ENCODE data around the gene SOX13. TPM values are rescaled to one million over a fixed set of nuclear protein-coding genes. Genes with fewer than 3 reads are reported as not detected.

SOX13 gene
- polyA plus RNA-seq, 3 donors = 0.52 TPM; not detected in 2

- Mint-ChIP-seq H3K4me3 (no peak overlapping the region), H3K9me3 (no peaks in the 10 kb centered on the region), H3K36me3 (no peaks in the 10 kb centered on the region), H3K4me1 (no peaks in the 10 kb centered on the region), H3K27ac (no peak overlapping the region), H3K27me3 (ENCODE audit: low read depth in 3 of 3) (peaks cover 6 to 12% (median 10%) of the 10 kb centered on the region in 3 donors)
- Histone ChIP-seq H3K4me1 (ENCODE audit: control insufficient read depth in 1 of 2, insufficient read depth in 2 of 2, low read length in 2 of 2) (no peaks in the 10 kb centered on the region), H2AFZ (ENCODE audit: insufficient read depth, low read depth, low read length, poor library complexity, severe bottlenecking) (no peak overlapping the region), H3K9ac (ENCODE audit: insufficient read depth, low read length, poor library complexity, severe bottlenecking) (no peak overlapping the region), H3K4me2 (replicated peaks; ENCODE audit: extremely low read depth, low read length, poor library complexity, severe bottlenecking) (no peak overlapping the region), H3K79me2 (ENCODE audit: insufficient read depth, low read length) (no peaks in the 10 kb centered on the region), H3K27ac (ENCODE audit: low read depth in 1 of 2, low read length in 2 of 2) (no peak overlapping the region), H3K27me3 (ENCODE audit: control insufficient read depth in 2 of 2, insufficient read depth in 2 of 2, low read length in 2 of 2) (no peaks in the 10 kb centered on the region), H4K20me1 (ENCODE audit: insufficient read depth, low read length) (no peaks in the 10 kb centered on the region), H3K4me3 (replicated peaks in 1 of 3; ENCODE audit: low read depth in 2 of 3, low read length in 3 of 3) (no peak overlapping the region), H3K9me3 (replicated peaks in 1 of 2; ENCODE audit: control insufficient read depth in 1 of 2, insufficient read depth in 1 of 2, low read length in 2 of 2) (no peaks in the 10 kb centered on the region), H3K36me3 (replicated peaks in 1 of 2; ENCODE audit: control insufficient read depth in 1 of 2, insufficient read depth in 2 of 2, low read length in 2 of 2) (no peaks in the 10 kb centered on the region)
- TF ChIP-seq CTCF (IDR thresholded peaks at IDR 0.05) = no peak
- DNase-seq = no peak
- intact Hi-C loops (cut with micrococcal nuclease) = no loop called here
- WGBS (ENCODE audit: insufficient coverage) = 83% methylated on average over 2 of the region's 2 CpGs
Observed at GRCh38 chr1:204136814-204137213, 63.9 kb downstream of the SOX13 start.

- no peaks in the 10 kb centered on the region for H3K79me2 ChIP-seq (ENCODE audit: insufficient read depth, low read length)
- no peak overlapping the region for H3K4me3 Mint-ChIP-seq
- H3K9me3 ChIP-seq (replicated peaks in 1 of 2; ENCODE audit: control insufficient read depth in 1 of 2, insufficient read depth in 1 of 2, low read length in 2 of 2) = no peaks in the 10 kb centered on the region
- no peaks in the 10 kb centered on the region for H3K36me3 ChIP-seq (replicated peaks in 1 of 2; ENCODE audit: control insufficient read depth in 1 of 2, insufficient read depth in 2 of 2, low read length in 2 of 2)
- no peak overlapping the region for H3K4me2 ChIP-seq (replicated peaks; ENCODE audit: extremely low read depth, low read length, poor library complexity, severe bottlenecking)
- no peaks in the 10 kb centered on the region for H3K36me3 Mint-ChIP-seq
- DNase-seq = no peak
- no peak overlapping the region for H3K27ac Mint-ChIP-seq
- peaks cover 6 to 13% (median 10%) of the 10 kb centered on the region in 3 donors for H3K27me3 Mint-ChIP-seq (ENCODE audit: low read depth in 3 of 3)
- H4K20me1 ChIP-seq (ENCODE audit: insufficient read depth, low read length) = no peaks in the 10 kb centered on the region
- no peaks in the 10 kb centered on the region for H3K9me3 Mint-ChIP-seq
- 93% methylated on average over 2 of the region's 2 CpGs for WGBS (ENCODE audit: insufficient coverage)
- no peaks in the 10 kb centered on the region for H3K27me3 ChIP-seq (ENCODE audit: control insufficient read depth in 2 of 2, insufficient read depth in 2 of 2, low read length in 2 of 2)
- no peak overlapping the region for H3K9ac ChIP-seq (ENCODE audit: insufficient read depth, low read length, poor library complexity, severe bottlenecking)
- intact Hi-C loops (cut with micrococcal nuclease) = no loop called here
- no peaks in the 10 kb centered on the region for H3K4me1 Mint-ChIP-seq
- no peaks in the 10 kb centered on the region for H3K4me1 ChIP-seq (ENCODE audit: control insufficient read depth in 1 of 2, insufficient read depth in 2 of 2, low read length in 2 of 2)
- H3K27ac ChIP-seq (ENCODE audit: low read depth in 1 of 2, low read length in 2 of 2) = no peak overlapping the region
- no peak overlapping the region for H3K4me3 ChIP-seq (replicated peaks in 1 of 3; ENCODE audit: low read depth in 2 of 3, low read length in 3 of 3)
- no peak overlapping the region for H2AFZ ChIP-seq (ENCODE audit: insufficient read depth, low read depth, low read length, poor library complexity, severe bottlenecking)
- TF ChIP-seq CTCF (IDR thresholded peaks at IDR 0.05) = no peak
Observed at GRCh38 chr1:204139088-204139487, 66.2 kb downstream of the SOX13 start.

Measured in CD14-positive monocyte (primary cell).